HG03045 (cell line): ENCODE results near the gene NEURL2.
"Not testable (repeated sequence)": the region's sequence is repeated elsewhere in the genome, so short reads cannot be mapped to it uniquely, and the experiment has no call there.

Experiments
- ATAC-seq: cut with Tn5 transposase; IDR thresholded peaks from one replicate; pipeline ENCODE4 v1.9.1; 2021; ENCODE audit warnings: mild to moderate bottlenecking, moderate library complexity; ENCODE audit not compliant: unreplicated experiment

NEURL2 gene

GRCh38 chr20:45890985-45891983, at the start of gene NEURL2, which contains the start of gene CTSA:
NEURL2 (minus strand) TSS chr20:45891208; CDS start chr20:45890991, 217 bp downstream.
CTSA (plus strand) TSS chr20:45891335; CDS start chr20:45891569, 234 bp downstream.
- ATAC-seq: peak; percentile 77

DNA sequence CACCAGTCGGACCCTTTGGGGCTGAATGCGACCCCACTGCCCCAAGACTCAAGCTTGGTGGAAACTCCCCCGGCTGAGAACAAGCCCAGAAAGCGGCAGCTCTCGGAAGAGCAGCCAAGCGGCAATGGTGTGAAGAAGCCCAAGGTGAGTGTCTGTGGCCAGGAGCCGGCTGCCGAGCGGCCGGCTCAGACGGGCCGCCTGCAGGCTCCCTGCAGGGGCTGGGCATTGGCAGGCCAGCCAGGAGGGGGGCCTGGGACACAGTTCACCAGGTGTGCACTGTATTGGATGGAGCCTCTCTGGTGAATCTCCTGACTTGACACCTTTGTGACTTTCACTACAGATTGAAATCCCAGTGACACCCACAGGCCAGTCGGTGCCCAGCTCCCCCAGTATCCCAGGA, 49.5 kb upstream of the NEURL2 start:
- no peak for ATAC-seq

DNA sequence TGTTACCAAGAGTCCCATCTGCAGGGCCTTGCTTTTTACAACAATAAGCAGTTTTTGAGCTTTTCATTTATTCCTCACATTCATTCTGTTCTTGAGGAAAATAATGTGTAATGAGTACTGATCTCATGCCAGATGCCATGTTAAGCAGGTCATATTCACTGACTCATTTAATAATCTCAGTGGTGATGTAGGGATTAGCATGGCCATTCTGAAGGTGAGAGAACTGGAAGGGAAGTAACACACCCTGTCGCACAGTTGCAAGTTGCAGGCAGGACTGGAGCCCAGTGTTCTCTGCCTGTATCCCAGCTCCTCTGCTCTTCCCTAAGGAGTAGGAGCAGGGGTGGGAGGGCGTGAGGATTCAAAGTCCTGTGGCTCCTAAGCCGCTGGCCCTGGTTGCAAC, 49.0 kb upstream of the NEURL2 start:
- ATAC-seq: no peak

DNA sequence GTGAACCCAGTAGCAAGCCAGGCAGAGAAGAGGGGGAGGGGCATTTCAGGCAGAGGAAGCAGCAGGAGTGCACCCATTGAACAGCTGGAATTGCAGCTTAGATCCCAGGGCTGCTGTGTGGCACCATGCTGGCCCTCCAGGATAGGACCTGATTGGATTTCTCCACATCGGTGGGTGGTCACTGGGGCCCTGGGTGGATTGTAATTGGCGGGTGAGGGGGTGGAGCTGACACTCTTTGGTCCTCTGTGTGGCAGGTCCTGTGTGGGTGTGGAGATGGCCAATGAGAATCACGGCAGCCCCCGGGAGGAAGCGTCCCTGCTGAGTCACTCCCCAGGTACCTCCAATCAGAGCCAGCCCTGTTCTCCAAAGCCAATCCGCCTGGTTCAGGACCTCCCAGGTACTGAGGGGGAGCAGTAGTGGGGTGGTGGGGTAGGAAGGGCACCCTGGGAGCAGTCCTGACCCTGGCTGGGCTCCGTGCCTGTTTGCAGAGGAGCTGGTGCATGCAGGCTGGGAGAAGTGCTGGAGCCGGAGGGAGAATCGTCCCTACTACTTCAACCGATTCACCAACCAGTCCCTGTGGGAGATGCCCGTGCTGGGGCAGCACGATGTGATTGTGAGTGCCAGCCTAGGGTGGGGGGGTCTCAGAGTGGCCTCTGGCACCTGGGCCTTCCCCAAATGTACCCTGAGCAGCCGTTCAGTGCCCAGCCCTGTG, 47.9 kb upstream of the NEURL2 start:
- no peak for ATAC-seq

DNA sequence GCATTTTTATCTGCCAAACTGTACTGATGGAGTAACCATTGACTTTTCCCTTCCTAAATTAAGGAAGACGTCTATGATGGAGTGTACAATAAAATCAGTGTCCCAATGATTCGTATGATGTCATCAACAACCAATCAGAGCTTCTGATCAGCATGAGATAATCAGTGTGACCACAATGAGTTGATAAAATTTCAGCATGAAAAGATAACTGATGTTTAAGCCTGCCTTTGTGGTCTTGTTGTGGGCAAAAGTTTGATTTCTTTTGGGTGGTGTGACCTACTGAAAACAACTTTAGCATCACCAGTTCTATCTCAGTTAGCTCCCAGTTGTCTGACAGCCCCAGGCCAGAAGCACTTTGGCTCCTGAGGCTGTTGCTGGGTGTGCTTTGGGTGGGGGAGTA, 46.8 kb upstream of the NEURL2 start:
- no peak for ATAC-seq

DNA sequence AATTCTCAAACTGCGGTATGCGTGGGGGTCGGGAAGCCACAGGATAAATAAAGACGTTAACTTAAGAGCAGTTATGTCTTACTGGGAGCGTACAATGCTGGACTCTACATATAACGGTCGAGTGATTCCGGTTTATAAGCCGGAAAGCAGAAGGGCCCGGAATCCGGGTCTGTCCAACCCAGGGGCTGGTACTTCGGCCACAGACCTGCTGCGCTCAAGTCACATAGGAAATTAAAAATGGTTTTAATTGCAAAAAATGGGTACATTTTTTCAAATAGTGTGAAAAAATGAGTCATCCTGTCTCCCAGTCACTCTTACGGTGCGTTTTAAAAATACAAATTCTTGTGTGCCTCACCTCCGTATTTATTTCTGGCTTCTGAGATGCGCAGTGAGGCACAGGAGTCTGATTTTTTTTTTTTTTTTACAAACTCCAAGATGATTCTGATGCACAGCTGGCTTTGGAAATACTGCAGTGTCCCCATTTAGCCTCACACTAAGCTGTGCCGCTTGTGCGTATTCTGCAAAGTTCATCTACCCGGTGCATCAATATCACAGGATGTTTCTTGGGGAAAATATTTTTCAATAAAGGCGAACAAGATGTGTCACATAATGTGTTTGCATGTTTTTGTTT, 44.5 kb upstream of the NEURL2 start:
- no peak for ATAC-seq

DNA sequence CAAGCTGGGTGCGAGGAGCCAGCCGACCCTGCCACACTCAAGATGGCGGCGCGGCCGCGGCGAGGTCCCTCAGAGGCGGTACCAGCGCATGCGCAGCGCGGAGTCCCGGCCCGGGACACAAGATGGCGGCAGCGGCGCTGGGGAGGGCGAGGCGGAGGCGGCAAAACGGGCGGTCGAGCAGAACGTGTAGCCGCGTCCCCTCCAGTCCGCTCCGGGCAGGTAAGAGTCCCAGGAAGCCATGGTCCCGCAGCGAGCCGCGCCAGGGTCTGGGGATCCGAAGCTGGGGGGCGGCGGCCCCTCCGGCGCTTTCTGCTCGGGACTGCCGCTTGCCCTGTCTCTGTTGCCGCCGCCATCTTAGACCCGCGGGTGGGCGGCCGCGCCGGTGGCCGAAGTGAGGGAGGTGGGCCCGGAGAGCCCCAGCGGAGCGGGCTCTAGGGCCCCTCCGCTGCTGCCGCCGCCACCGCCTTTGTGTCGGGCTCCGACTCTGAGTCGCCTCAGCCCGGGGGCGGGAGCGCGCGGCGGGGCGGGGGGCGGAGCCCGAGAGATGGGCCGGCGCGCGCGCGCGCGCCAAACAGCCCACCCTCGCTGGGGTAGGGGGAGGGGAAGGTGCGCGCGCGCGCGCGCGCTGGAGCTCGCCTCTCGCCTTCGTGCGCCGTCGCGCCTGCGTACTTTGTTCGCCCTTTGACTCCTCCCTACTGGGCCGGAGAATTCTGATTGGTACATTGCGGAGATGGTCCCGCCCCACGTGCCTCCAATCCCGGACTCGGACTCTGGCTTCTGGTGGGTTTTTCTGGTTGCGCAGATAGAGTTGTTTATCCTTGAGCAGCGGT, 43.8 kb upstream of the NEURL2 start, which contains the start of gene PCIF1:
Gene PCIF1 (plus strand): TSS at position 98 of the 830 bp plus-strand sequence. CDS start 4,317 bp downstream, outside the sequence.
- ATAC-seq: peak; percentile 69

GRCh38 chr20:45934046-45934585, 43.1 kb upstream of the NEURL2 start:
- ATAC-seq: peak; percentile 8

GRCh38 chr20:45933266-45934045, 42.4 kb upstream of the NEURL2 start:
- no peak for ATAC-seq

- ATAC-seq: not testable (repeated sequence)
These were observed 40.7 kb upstream of the NEURL2 start for GRCh38 chr20:45931680-45932079.

GRCh38 chr20:45927071-45927878, 36.3 kb upstream of the NEURL2 start:
- no peak for ATAC-seq

- ATAC-seq: no peak
These were observed 35.7 kb upstream of the NEURL2 start for GRCh38 chr20:45926731-45927070.

DNA sequence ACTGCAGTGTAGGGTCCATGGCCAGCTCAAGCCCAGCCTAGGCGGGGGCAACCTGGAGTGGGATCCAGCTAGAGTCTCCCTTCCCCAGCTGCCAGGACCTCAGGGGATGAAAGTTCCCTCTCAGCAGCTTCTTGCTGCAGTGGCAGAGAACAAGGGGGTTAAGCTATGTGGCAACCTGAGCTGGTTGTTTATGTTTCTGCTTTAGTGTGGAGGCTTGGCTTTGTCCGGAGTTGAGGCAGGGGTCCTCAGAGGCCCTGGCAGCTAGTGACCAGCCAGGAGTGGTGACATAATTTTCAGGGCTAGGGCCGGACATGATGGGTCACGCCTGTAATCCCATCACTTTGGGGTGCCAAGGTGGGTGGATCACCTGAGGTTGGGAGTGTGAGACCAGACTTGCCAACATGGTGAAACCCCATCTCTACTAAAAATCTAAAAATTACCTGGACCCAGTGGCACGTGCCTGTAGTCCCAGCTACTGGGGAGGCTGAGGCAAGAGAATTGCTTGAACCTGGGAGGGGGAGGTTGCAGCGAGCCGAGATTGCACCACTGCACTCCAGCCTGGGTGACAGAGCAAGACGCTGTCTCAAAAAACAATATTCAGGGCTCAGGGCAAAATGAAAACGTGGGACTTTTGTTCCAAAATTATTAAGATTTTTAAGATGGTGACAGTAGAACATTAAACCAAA, 35.0 kb upstream of the NEURL2 start:
- ATAC-seq: no peak

DNA sequence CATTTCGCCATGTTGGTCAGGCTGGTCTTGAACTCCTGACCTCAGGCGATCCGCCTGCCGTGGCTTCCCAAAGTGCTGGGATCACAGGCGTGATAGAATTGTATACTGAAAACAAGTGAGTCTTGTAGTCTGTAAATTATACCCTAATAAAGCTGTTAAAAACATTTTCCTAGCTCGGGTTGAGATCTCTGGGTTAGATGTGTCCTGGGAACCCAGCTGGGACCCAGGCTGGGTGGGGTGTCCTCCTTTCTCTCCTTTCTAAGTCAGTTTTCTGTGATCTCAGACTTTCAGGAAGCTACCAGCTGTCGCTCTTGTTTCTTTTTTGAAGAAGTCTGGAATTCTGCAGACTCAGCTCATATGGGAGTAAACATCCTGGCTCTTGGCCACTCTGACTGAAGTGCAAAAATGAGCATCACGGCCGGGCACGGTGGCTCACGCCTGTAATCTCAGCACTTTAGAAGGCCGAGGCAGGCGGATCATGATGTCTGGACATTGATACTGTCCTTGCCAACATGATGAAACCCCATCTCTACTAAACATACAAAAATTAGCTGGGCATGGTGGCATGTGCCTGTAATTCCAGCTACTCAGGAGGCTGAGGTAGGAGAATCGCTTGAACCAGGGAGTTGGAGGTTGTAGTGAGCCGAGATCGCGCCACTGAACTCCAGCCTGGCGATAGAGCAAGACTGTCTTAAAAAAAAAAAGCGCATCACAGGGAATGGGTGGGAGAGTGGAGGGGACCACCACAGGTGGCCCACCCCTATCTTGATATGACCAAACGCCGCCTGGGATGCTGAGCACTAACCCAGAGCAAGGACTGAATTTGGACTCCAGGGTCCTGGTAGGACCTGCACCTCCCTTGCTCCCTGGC, 33.6 kb upstream of the NEURL2 start:
- no peak for ATAC-seq

- no peak for ATAC-seq
These were observed 30.6 kb upstream of the NEURL2 start for GRCh38 chr20:45921337-45922189.
